ENCODE data around the gene TSSC4. TPM values are rescaled to one million over a fixed set of nuclear protein-coding genes. Genes with fewer than 3 reads are reported as not detected.

The TSSC4 gene
- total RNA-seq, 3 donors from 2014 or later (not counting 1 experiment from before 2014, with no cell fraction given), result 52.8 to 67.9 (median 59.3) TPM

GRCh38 chr11:2446590-2447252 lies 46.2 kb downstream of the TSSC4 start:
- Histone ChIP-seq H3K36me3 (ENCODE audit: control insufficient read depth, insufficient read depth, low read length) (no peaks in the 10 kb centered on the region), H3K9me3 (ENCODE audit: control insufficient read depth, insufficient read depth, low read length) (no peaks in the 10 kb centered on the region), H3K27ac (ENCODE audit: low read length) (no peak overlapping the region), H3K4me1 (ENCODE audit: control insufficient read depth, insufficient read depth, low read length) (peaks cover 43% of the 10 kb centered on the region), H3K27me3 (ENCODE audit: control insufficient read depth, insufficient read depth, low read length) (peaks cover 31% of the 10 kb centered on the region), H3K4me3 (ENCODE audit: low read length) (peak overlapping the region; percentile 8)
- 39% methylated on average over 13 of the region's 15 CpGs for WGBS (ENCODE audit: insufficient coverage)
- H3K4me3 Mint-ChIP-seq, result peak overlapping the region; percentile 52
- peaks cover 0 to 13% of the 10 kb centered on the region in 2 donors for H3K4me1 Mint-ChIP-seq
- no peak for ATAC-seq
- no peaks in the 10 kb centered on the region for H3K9me3 Mint-ChIP-seq
- H3K27me3 Mint-ChIP-seq (ENCODE audit: low read depth in 2 of 2), result peaks cover 18 to 21% of the 10 kb centered on the region in 2 donors
- TF ChIP-seq CTCF (IDR thresholded peaks at IDR 0.05), result no peak
- no peaks in the 10 kb centered on the region for H3K36me3 Mint-ChIP-seq
- H3K27ac Mint-ChIP-seq, result no peak overlapping the region
- intact Hi-C loops (cut with micrococcal nuclease), result no loop called here
- DNase-seq, result peak in 1 of 2 donors; percentile 46

DNA sequence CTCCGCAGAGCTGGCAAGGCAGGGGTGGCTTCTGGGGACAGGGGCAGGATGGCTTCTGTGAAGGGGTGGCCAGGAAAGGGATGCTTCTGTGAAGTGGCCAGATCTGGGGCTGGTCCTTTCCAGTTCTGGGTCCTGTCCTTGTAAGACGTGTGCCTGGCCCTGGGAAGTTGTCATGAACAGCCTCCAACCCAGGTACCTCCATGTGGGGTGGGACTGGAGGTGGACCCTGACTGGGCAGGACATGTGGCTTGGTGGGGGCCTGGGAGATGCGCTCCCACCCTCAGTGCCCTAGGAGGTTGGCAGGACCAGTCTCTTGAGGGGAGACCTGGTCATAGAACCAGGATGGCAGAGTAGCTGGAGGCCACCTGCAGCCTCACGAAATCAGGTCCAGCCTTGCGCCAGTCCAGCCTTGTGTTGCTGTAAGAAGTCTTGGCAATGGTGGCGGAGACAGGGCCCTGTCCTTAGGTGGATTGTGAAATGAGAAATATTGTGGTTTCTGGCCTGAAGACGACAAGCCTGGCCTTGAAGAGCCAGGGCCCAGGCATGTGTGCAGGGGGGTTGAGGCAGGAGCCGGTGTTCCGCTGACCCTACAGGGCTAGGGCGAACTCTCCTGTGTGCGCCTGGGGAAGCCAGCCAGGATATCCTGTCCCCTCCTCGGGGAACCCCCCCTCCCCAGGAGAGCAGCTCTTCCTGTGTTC lies 46.9 kb downstream of the TSSC4 start:
- Mint-ChIP-seq H3K4me1 (peaks cover 0 to 13% of the 10 kb centered on the region in 2 donors), H3K27me3 (ENCODE audit: low read depth in 2 of 2) (peaks cover 18 to 22% of the 10 kb centered on the region in 2 donors), H3K27ac (no peak overlapping the region), H3K9me3 (no peaks in the 10 kb centered on the region), H3K4me3 (peak overlapping the region; percentile 52), H3K36me3 (no peaks in the 10 kb centered on the region)
- peaks cover 31% of the 10 kb centered on the region for H3K27me3 ChIP-seq (ENCODE audit: control insufficient read depth, insufficient read depth, low read length)
- no peaks in the 10 kb centered on the region for H3K9me3 ChIP-seq (ENCODE audit: control insufficient read depth, insufficient read depth, low read length)
- H3K4me3 ChIP-seq (ENCODE audit: low read length), result peak overlapping the region; percentile 8
- 54% methylated on average over 12 of the region's 12 CpGs for WGBS (ENCODE audit: insufficient coverage)
- no peak for ATAC-seq
- intact Hi-C loops (cut with micrococcal nuclease), result no loop called here
- peak in 1 of 2 donors; percentile 34 for DNase-seq
- H3K4me1 ChIP-seq (ENCODE audit: control insufficient read depth, insufficient read depth, low read length), result peaks cover 43% of the 10 kb centered on the region
- H3K36me3 ChIP-seq (ENCODE audit: control insufficient read depth, insufficient read depth, low read length), result no peaks in the 10 kb centered on the region
- no peak overlapping the region for H3K27ac ChIP-seq (ENCODE audit: low read length)
- TF ChIP-seq CTCF (IDR thresholded peaks at IDR 0.05), result no peak

- Mint-ChIP-seq H3K4me3 (no peak overlapping the region), H3K27ac (no peak overlapping the region)
These were observed 47.6 kb downstream of the TSSC4 start for GRCh38 chr11:2447951-2448650.

More at GRCh38 chr11:2447951-2448650, 47.6 kb downstream of the TSSC4 start:
- no peak for DNase-seq
- no peak for TF ChIP-seq CTCF (IDR thresholded peaks at IDR 0.05)
- Mint-ChIP-seq H3K36me3 (no peaks in the 10 kb centered on the region), H3K4me1 (peaks cover 0 to 13% of the 10 kb centered on the region in 2 donors), H3K27me3 (ENCODE audit: low read depth in 2 of 2) (peaks cover 13 to 28% of the 10 kb centered on the region in 2 donors), H3K9me3 (no peaks in the 10 kb centered on the region)
- H3K27me3 ChIP-seq (ENCODE audit: control insufficient read depth, insufficient read depth, low read length), result peaks cover 31% of the 10 kb centered on the region
- no peak overlapping the region for H3K27ac ChIP-seq (ENCODE audit: low read length)
- no peak for ATAC-seq
- intact Hi-C loops (cut with micrococcal nuclease), result no loop called here
- H3K9me3 ChIP-seq (ENCODE audit: control insufficient read depth, insufficient read depth, low read length), result no peaks in the 10 kb centered on the region
- H3K4me1 ChIP-seq (ENCODE audit: control insufficient read depth, insufficient read depth, low read length), result peaks cover 43% of the 10 kb centered on the region
- H3K36me3 ChIP-seq (ENCODE audit: control insufficient read depth, insufficient read depth, low read length), result no peaks in the 10 kb centered on the region
- H3K4me3 ChIP-seq (ENCODE audit: low read length), result no peak overlapping the region
- 70% methylated on average over 10 of the region's 10 CpGs for WGBS (ENCODE audit: insufficient coverage)

Data from natural killer cell (primary cell).